HL-60 (cell line): ENCODE results near the gene DAGLA.

Source experiments
- DNase-seq, 2 experiments: peaks; one replicate each; pipeline ENCODE4 v3.0.0-alpha.2; 2010 to 2020; ENCODE audit warnings: low read depth in 1 of 2, low spot score in 1 of 2
- H3K27ac ChIP-seq: fragments of 250-450 bp; sonication (Bioruptor Pico); replicated peaks from 2 replicates; pipeline ENCODE4 v1.5.1; 2020; ENCODE audit warnings: mild to moderate bottlenecking, moderate library complexity
- H3K27me3 ChIP-seq: fragments of 250-450 bp; sonication (Bioruptor Pico); 2 replicates; pipeline ENCODE4 v1.5.1; 2021; ENCODE audit warnings: mild to moderate bottlenecking, moderate library complexity; ENCODE audit not compliant: insufficient read depth, poor library complexity, severe bottlenecking
- H3K4me3 ChIP-seq: replicated peaks from 2 replicates; pipeline ENCODE4 v1.5.1; 2011; ENCODE audit warnings: mild to moderate bottlenecking, control low read depth, low read length; ENCODE audit not compliant: insufficient read depth
- CTCF ChIP-seq: IDR thresholded peaks from one replicate; pipeline ENCODE4 v1.5.1; 2011; ENCODE audit warnings: low read length, control low read depth, inconsistent platforms; ENCODE audit not compliant: insufficient read depth
- GABPA ChIP-seq: IDR thresholded peaks from 2 replicates; pipeline ENCODE4 v1.6.1; 2012; ENCODE audit warnings: low read depth
- POLR2AphosphoS5 ChIP-seq: IDR thresholded peaks from 2 replicates; pipeline ENCODE4 v1.6.1; 2012; ENCODE audit warnings: low read depth
- REST ChIP-seq: IDR thresholded peaks from 2 replicates; pipeline ENCODE4 v1.6.1; 2012; ENCODE audit warnings: low read depth; ENCODE audit not compliant: insufficient replicate concordance
- SPI1 ChIP-seq: IDR thresholded peaks from 2 replicates; pipeline ENCODE4 v1.6.1; 2012; ENCODE audit warnings: low read depth, mild to moderate bottlenecking, borderline replicate concordance

Gene DAGLA

GRCh38 chr11:61765550-61766253 is 85.5 kb downstream of the DAGLA start:
- no peak for TF ChIP-seq REST
- no peak for TF ChIP-seq POLR2AphosphoS5
- TF ChIP-seq GABPA = no peak
- TF ChIP-seq CTCF = no peak
- TF ChIP-seq SPI1 = no peak
- peaks cover 3% of the 10 kb centered on the region for H3K27me3 ChIP-seq
- H3K4me3 ChIP-seq = no peak overlapping the region
- DNase-seq = no peak
- no peak overlapping the region for H3K27ac ChIP-seq

- Histone ChIP-seq H3K4me3 (no peak overlapping the region), H3K27me3 (peaks cover 3% of the 10 kb centered on the region), H3K27ac (no peak overlapping the region)
- no peak for TF ChIP-seq GABPA
- no peak for TF ChIP-seq CTCF
- no peak for TF ChIP-seq REST
- no peak for TF ChIP-seq SPI1
- no peak for TF ChIP-seq POLR2AphosphoS5
- DNase-seq = no peak
These were observed 86.2 kb downstream of the DAGLA start for GRCh38 chr11:61766353-61766841.

GRCh38 chr11:61768376-61769076 is 88.3 kb downstream of the DAGLA start:
- H3K27ac ChIP-seq = no peak overlapping the region
- H3K27me3 ChIP-seq = no peaks in the 10 kb centered on the region

GRCh38 chr11:61769169-61769920 is 89.2 kb downstream of the DAGLA start:
- TF ChIP-seq SPI1 (no peak), POLR2AphosphoS5 (no peak), REST (no peak), GABPA (no peak), CTCF (no peak)
- DNase-seq = no peak
- Histone ChIP-seq H3K4me3 (no peak overlapping the region), H3K27ac (no peak overlapping the region), H3K27me3 (no peaks in the 10 kb centered on the region)

More at GRCh38 chr11:61768376-61769076, 88.3 kb downstream of the DAGLA start:
- H3K4me3 ChIP-seq = no peak overlapping the region
- DNase-seq = no peak
- TF ChIP-seq SPI1 = no peak
